Measurements from ENCODE around the gene SPZ1. TPM values are rescaled to one million over a fixed set of nuclear protein-coding genes. Genes with fewer than 3 reads are reported as not detected.

Gene SPZ1
- total and polyA plus RNA-seq, 2 donors (not counting 1 experiment from before 2014, with no cell fraction given) = not detected

GRCh38 chr5:80276186-80276585 lies 43.6 kb upstream of the SPZ1 start:
- Histone ChIP-seq H3K9me3 (ENCODE audit: control insufficient read depth, insufficient read depth, low read depth, low read length) (no peaks in the 10 kb centered on the region), H3K79me2 (ENCODE audit: control insufficient read depth, insufficient read depth, low read length) (no peaks in the 10 kb centered on the region), H3K4me1 (ENCODE audit: control insufficient read depth, extremely low read depth, insufficient read depth, low read length) (no peaks in the 10 kb centered on the region), H3K4me3 (replicated peaks in 1 of 4; ENCODE audit: control extremely low read depth in 1 of 4, insufficient read depth in 1 of 4, low read depth in 3 of 4, low read length in 4 of 4) (no peak overlapping the region), H3K27me3 (ENCODE audit: control insufficient read depth, insufficient read depth, low read length) (no peaks in the 10 kb centered on the region), H3K36me3 (ENCODE audit: control insufficient read depth, insufficient read depth, low read length) (no peaks in the 10 kb centered on the region), H3K4me2 (ENCODE audit: extremely low read depth, insufficient read depth, low read length) (no peak overlapping the region), H2AFZ (ENCODE audit: low read length) (no peak overlapping the region), H4K20me1 (ENCODE audit: control insufficient read depth, extremely low read depth, insufficient read depth, low read length) (no peaks in the 10 kb centered on the region), H3K27ac (ENCODE audit: insufficient read depth, low read length) (no peak overlapping the region), H3K9ac (ENCODE audit: insufficient read depth, low read length) (no peak overlapping the region)
- no peak for TF ChIP-seq CTCF (conservative IDR thresholded peaks at IDR 0.05 in 1 of 2, IDR thresholded peaks at IDR 0.05 in 1 of 2; ENCODE audit: low read depth in 1 of 2, low read length in 2 of 2)
- TF ChIP-seq EZH2 (IDR thresholded peaks at IDR 0.05; ENCODE audit: low read length, missing control alignments) = no peak
- DNase-seq (ENCODE audit: low read depth in 2 of 2) = no peak

- H3K79me2 ChIP-seq (ENCODE audit: control insufficient read depth, insufficient read depth, low read length) = no peaks in the 10 kb centered on the region
- TF ChIP-seq CTCF (conservative IDR thresholded peaks at IDR 0.05 in 1 of 2, IDR thresholded peaks at IDR 0.05 in 1 of 2; ENCODE audit: low read depth in 1 of 2, low read length in 2 of 2) (no peak), EZH2 (IDR thresholded peaks at IDR 0.05; ENCODE audit: low read length, missing control alignments) (no peak)
- H3K36me3 ChIP-seq (ENCODE audit: control insufficient read depth, insufficient read depth, low read length) = no peaks in the 10 kb centered on the region
- no peaks in the 10 kb centered on the region for H4K20me1 ChIP-seq (ENCODE audit: control insufficient read depth, extremely low read depth, insufficient read depth, low read length)
- no peak overlapping the region for H3K27ac ChIP-seq (ENCODE audit: insufficient read depth, low read length)
- H3K9me3 ChIP-seq (ENCODE audit: control insufficient read depth, insufficient read depth, low read depth, low read length) = no peaks in the 10 kb centered on the region
- no peak overlapping the region for H3K9ac ChIP-seq (ENCODE audit: insufficient read depth, low read length)
- H3K4me3 ChIP-seq (replicated peaks in 1 of 4; ENCODE audit: control extremely low read depth in 1 of 4, insufficient read depth in 1 of 4, low read depth in 3 of 4, low read length in 4 of 4) = no peak overlapping the region
- no peak overlapping the region for H3K4me2 ChIP-seq (ENCODE audit: extremely low read depth, insufficient read depth, low read length)
- peak in 1 of 2 donors; percentile 2 for DNase-seq (ENCODE audit: low read depth in 2 of 2)
- no peaks in the 10 kb centered on the region for H3K27me3 ChIP-seq (ENCODE audit: control insufficient read depth, insufficient read depth, low read length)
- H3K4me1 ChIP-seq (ENCODE audit: control insufficient read depth, extremely low read depth, insufficient read depth, low read length) = no peaks in the 10 kb centered on the region
- no peak overlapping the region for H2AFZ ChIP-seq (ENCODE audit: low read length)
Measured at GRCh38 chr5:80277191-80277590, 42.6 kb upstream of the SPZ1 start.

DNA sequence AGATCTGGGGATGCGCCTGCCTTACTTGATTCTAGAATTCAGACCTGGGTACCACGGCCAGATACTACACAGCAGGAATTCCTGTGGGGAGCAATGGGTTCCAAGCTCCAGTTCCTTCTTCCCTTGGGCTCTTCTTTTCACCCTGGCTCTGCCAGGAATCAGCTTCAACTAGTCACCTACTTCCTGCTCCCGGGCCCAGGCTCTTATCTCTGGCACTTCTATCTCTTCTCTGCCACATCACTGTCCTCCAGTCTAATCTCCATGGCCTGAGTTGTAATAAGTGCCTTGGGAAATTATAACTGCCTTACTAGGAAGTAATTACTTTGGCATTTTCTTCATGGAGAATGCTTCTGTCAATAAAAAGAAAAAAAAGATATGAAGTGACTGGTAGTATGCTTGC lies 37.7 kb upstream of the SPZ1 start:
- no peak overlapping the region for H3K27ac ChIP-seq (ENCODE audit: insufficient read depth, low read length)
- no peaks in the 10 kb centered on the region for H3K9me3 ChIP-seq (ENCODE audit: control insufficient read depth, insufficient read depth, low read depth, low read length)
- no peak overlapping the region for H3K9ac ChIP-seq (ENCODE audit: insufficient read depth, low read length)
- H4K20me1 ChIP-seq (ENCODE audit: control insufficient read depth, extremely low read depth, insufficient read depth, low read length) = no peaks in the 10 kb centered on the region
- no peak overlapping the region for H2AFZ ChIP-seq (ENCODE audit: low read length)
- H3K4me3 ChIP-seq (replicated peaks in 1 of 4; ENCODE audit: control extremely low read depth in 1 of 4, insufficient read depth in 1 of 4, low read depth in 3 of 4, low read length in 4 of 4) = no peak overlapping the region
- TF ChIP-seq EZH2 (IDR thresholded peaks at IDR 0.05; ENCODE audit: low read length, missing control alignments) (no peak), CTCF (conservative IDR thresholded peaks at IDR 0.05 in 1 of 2, IDR thresholded peaks at IDR 0.05 in 1 of 2; ENCODE audit: low read depth in 1 of 2, low read length in 2 of 2) (no peak)
- DNase-seq (ENCODE audit: low read depth in 2 of 2) = no peak
- H3K4me2 ChIP-seq (ENCODE audit: extremely low read depth, insufficient read depth, low read length) = no peak overlapping the region
- H3K79me2 ChIP-seq (ENCODE audit: control insufficient read depth, insufficient read depth, low read length) = no peaks in the 10 kb centered on the region
- peaks cover 2% of the 10 kb centered on the region for H3K27me3 ChIP-seq (ENCODE audit: control insufficient read depth, insufficient read depth, low read length)
- H3K36me3 ChIP-seq (ENCODE audit: control insufficient read depth, insufficient read depth, low read length) = no peaks in the 10 kb centered on the region
- H3K4me1 ChIP-seq (ENCODE audit: control insufficient read depth, extremely low read depth, insufficient read depth, low read length) = no peaks in the 10 kb centered on the region
